Omental fat pad (tissue), 4 donors: ENCODE measurements around the gene FMNL1. TPM values are rescaled to one million over a fixed set of nuclear protein-coding genes. Genes with fewer than 3 reads are reported as not detected.
"Not testable (repeated sequence)": the region's sequence is repeated elsewhere in the genome, so short reads cannot be mapped to it uniquely, and the experiment has no call there.

Experiments
- ATAC-seq: fragments of 150-250 bp; one replicate; pipeline ENCODE4 v1.9.1; 2016; ENCODE audit warnings: mild to moderate bottlenecking, moderate library complexity; ENCODE audit not compliant: low FRiP score
- DNase-seq: peaks from one replicate; pipeline ENCODE4 v3.0.0-alpha.2; 2019; ENCODE audit warnings: low spot score
- CTCF ChIP-seq, 3 donors: fragments of 450-650 bp; IDR thresholded peaks; one replicate each; pipeline ENCODE4 v1.5.1; 2016 to 2017; ENCODE audit warnings: antibody characterized with exemption in 3 of 3, mild to moderate bottlenecking in 3 of 3, moderate library complexity in 2 of 3
- total RNA-seq, 4 donors: library from RNA; depleted of rRNA; stranded (reverse); fragments of >200 nt; gene quantifications; one replicate each; pipeline ENCODE4 v1.1.0, GENCODE V29; 2016

FMNL1 gene
- total RNA-seq, 4 donors from 2014 or later: 19.7 to 56.4 (median 38.8) TPM

- ATAC-seq (no peak), DNase-seq (no peak)
- no peak for TF ChIP-seq CTCF (IDR thresholded peaks at IDR 0.05)
Observed at GRCh38 chr17:45244725-45245656, 23.3 kb downstream of the FMNL1 start.

GRCh38 chr17:45246338-45246737 is 24.7 kb downstream of the FMNL1 start:
- ATAC-seq: no peak
- DNase-seq: no peak
- no peak for TF ChIP-seq CTCF (IDR thresholded peaks at IDR 0.05)

GRCh38 chr17:45246861-45247428 is 25.3 kb downstream of the FMNL1 start:
- no peak for ATAC-seq
- DNase-seq: no peak
- TF ChIP-seq CTCF (IDR thresholded peaks at IDR 0.05): no peak

- peak; percentile 80 for DNase-seq
- TF ChIP-seq CTCF (IDR thresholded peaks at IDR 0.05): no peak
- peak; percentile 83 for ATAC-seq
Observed at GRCh38 chr17:45247429-45248131, 25.9 kb downstream of the FMNL1 start.

- TF ChIP-seq CTCF (IDR thresholded peaks at IDR 0.05): no peak
- DNase-seq (no peak), ATAC-seq (peak; percentile 13)
Observed at GRCh38 chr17:45248132-45248957, 26.7 kb downstream of the FMNL1 start.

GRCh38 chr17:45251931-45252330 is 30.2 kb downstream of the FMNL1 start:
- no peak for TF ChIP-seq CTCF (IDR thresholded peaks at IDR 0.05)
- ATAC-seq (no peak), DNase-seq (no peak)

- DNase-seq, ATAC-seq: not testable (repeated sequence)
Observed at GRCh38 chr17:45253237-45253636, 31.6 kb downstream of the FMNL1 start.
